Kidney (tissue), 14 donors: ENCODE data around the gene MYL11. TPM values are rescaled to one million over a fixed set of nuclear protein-coding genes. Genes with fewer than 3 reads are reported as not detected.
A peak's percentile ranks its signal among the peaks of the same experiment; 100 is the strongest.
"Not testable (repeated sequence)": the region's sequence is repeated elsewhere in the genome, so short reads cannot be mapped to it uniquely, and the experiment has no call there.

Experiments used
- DNase-seq, 5 donors: peaks; one replicate each; pipeline ENCODE4 v3.0.0-alpha.2; 2013 to 2020
- FAIRE-seq: peaks from 2 replicates; lab custom pipeline; 2012; peaks lifted over from hg19 to GRCh38; lab: Jason Lieb, UNC
- H3K27ac ChIP-seq, 2 donors: one replicate each; pipeline ENCODE4 v1.7.0; 2013; ENCODE audit warnings: low read depth in 2 of 2, low read length in 2 of 2, inconsistent platforms in 1 of 2
- H3K27me3 ChIP-seq: one replicate; pipeline ENCODE4 v1.7.1; 2013; ENCODE audit warnings: low read length, inconsistent platforms; ENCODE audit not compliant: control insufficient read depth, insufficient read depth
- H3K36me3 ChIP-seq, 3 donors: one replicate each; pipeline versions ENCODE4 v1.7.0 to v1.7.1; 2013; ENCODE audit warnings: low read length in 3 of 3, control low read depth in 1 of 3, inconsistent platforms in 1 of 3; ENCODE audit not compliant: insufficient read depth in 3 of 3, control insufficient read depth in 2 of 3
- H3K4me1 ChIP-seq, 3 donors: one replicate each; pipeline versions ENCODE4 v1.7.0 to v1.7.1; 2013; ENCODE audit warnings: low read length in 3 of 3, inconsistent platforms in 1 of 3, low read depth in 1 of 3; ENCODE audit not compliant: control insufficient read depth in 2 of 3, insufficient read depth in 2 of 3
- H3K4me3 ChIP-seq, 3 donors: one replicate each; pipeline versions ENCODE4 v1.7.0 to v1.8.1; 2013; ENCODE audit warnings: low read length in 3 of 3, control low read depth in 1 of 3, inconsistent platforms in 1 of 3
- H3K9ac ChIP-seq, 3 donors: one replicate each; pipeline versions ENCODE4 v1.7.0 to v1.7.1; 2013; ENCODE audit warnings: low read length in 3 of 3, control low read depth in 1 of 3, inconsistent platforms in 1 of 3
- H3K9me3 ChIP-seq, 3 donors: one replicate each; pipeline versions ENCODE4 v1.7.0 to v1.7.1; 2013; ENCODE audit warnings: low read length in 3 of 3, control low read depth in 1 of 3, inconsistent platforms in 1 of 3; ENCODE audit not compliant: control insufficient read depth in 2 of 3, insufficient read depth in 1 of 3
- intact Hi-C: fragments of 100-400 bp; cut with DNase I; formaldehyde crosslinking; loops from one replicate; pipeline ENCODE4 v1.11.1; 2022
- polyA plus RNA-seq: library from polyadenylated mRNA; stranded (reverse); fragments of 350-450 nt; fragmentation: Illumina TruSeq; extraction: RNeasy Lipid Tissue Mini Kit (QIAGEN cat#74804); gene quantifications from one replicate; pipeline ENCODE4 v1.2.3, GENCODE V29; 2014; ENCODE audit warnings: low read depth, low replicate concordance; ENCODE audit not compliant: insufficient read depth
- total RNA-seq: library from RNA; stranded (reverse); fragmentation: NEBNext Ultra II Directional; extraction: Animal tissue kit (Norgen Biotek cat#: 25700); gene quantifications from one replicate; pipeline ENCODE4 v1.2.1, GENCODE V29; 2021
- TF ChIP-seq, protein P1 (sequence below): IDR thresholded peaks from 3 replicates; pipeline ENCODE4 v1.5.1; 2012; ENCODE audit warnings: mild to moderate bottlenecking, moderate library complexity, borderline replicate concordance; ENCODE audit not compliant: insufficient read depth; ENCODE audit errors: extremely low read depth
- donor health status: control.
- donor health status: control.
- donor health status: control.
- donor health status: control.
- donor health status: control.
- donor health status: DM: yes; HTN: yes; CAD: no.
- donor health status: Normal renal cell carcinoma (clear cell type).

Gene MYL11
- total and polyA plus RNA-seq, 2 donors from 2014 or later = 2.3 TPM; not detected in 1

DNA sequence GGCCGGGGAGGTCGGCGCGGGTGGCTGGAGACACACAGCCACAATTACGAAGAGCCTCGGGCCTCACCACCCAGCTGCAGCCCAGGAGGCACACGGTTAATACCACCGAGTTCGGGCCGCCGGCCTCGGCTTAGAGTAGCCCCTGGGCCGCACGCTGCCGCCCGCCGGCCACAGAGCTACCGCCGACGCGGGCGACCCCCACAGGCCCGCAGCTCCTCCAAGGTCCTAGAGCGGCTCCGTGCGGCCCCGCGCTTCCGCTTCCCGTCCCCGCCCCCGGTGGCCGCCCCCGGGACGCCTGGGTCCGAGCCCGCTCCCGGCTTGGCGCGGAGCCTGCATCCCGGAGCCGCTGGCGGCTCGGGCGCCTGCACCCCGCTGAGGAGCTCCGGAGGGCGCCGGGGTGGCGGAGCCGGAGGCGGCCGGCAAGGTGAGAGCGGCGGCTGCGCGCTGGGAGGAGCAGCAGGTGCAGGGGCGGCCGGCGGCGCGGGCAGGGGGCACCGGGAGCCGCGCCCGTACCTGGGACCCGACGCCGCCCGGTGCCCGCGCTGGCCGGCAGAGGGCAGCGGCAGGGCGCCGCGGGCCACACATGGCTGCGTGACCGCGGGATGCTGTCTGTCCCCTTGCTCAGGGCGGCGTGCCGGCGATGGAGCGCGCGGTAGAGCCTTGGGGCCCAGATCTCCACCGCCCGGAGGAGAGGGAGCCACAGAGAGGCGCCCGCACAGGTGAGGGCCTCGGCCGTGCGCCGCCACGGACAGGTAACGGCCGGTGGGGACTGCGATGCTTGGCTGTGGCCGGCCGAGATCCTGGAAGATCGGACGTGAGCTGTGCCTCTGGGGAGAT lies 20.8 kb downstream of the MYL11 start, which contains the start of gene ZNF48:
TSS of gene ZNF48 (plus strand) at position 266 of the 837 bp plus-strand sequence. CDS start at position 641, 375 bp downstream.
- Histone ChIP-seq H3K4me3 (peak within 1 kb of the TSS; percentile 64 to 76 (median 68)), H3K9ac (peak within 1 kb of the TSS; percentile 65 to 73 (median 71)), H3K4me1 (peaks cover 0 to 9% (median 6%) of the 10 kb centered on the region in 3 donors), H3K27me3 (no peaks in the 10 kb centered on the region), H3K27ac (peak within 1 kb of the TSS; percentile 28 to 43), H3K36me3 (peaks cover 0 to 3% (median 0%) of the 10 kb centered on the region in 3 donors), H3K9me3 (no peaks in the 10 kb centered on the region)
- DNase-seq (peak; percentile 93 to 98 (median 96)), FAIRE-seq (no peak)
- TF ChIP-seq, protein P1, sequence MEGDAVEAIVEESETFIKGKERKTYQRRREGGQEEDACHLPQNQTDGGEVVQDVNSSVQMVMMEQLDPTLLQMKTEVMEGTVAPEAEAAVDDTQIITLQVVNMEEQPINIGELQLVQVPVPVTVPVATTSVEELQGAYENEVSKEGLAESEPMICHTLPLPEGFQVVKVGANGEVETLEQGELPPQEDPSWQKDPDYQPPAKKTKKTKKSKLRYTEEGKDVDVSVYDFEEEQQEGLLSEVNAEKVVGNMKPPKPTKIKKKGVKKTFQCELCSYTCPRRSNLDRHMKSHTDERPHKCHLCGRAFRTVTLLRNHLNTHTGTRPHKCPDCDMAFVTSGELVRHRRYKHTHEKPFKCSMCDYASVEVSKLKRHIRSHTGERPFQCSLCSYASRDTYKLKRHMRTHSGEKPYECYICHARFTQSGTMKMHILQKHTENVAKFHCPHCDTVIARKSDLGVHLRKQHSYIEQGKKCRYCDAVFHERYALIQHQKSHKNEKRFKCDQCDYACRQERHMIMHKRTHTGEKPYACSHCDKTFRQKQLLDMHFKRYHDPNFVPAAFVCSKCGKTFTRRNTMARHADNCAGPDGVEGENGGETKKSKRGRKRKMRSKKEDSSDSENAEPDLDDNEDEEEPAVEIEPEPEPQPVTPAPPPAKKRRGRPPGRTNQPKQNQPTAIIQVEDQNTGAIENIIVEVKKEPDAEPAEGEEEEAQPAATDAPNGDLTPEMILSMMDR = peak; percentile 37
- intact Hi-C loops = no loop called here

DNA sequence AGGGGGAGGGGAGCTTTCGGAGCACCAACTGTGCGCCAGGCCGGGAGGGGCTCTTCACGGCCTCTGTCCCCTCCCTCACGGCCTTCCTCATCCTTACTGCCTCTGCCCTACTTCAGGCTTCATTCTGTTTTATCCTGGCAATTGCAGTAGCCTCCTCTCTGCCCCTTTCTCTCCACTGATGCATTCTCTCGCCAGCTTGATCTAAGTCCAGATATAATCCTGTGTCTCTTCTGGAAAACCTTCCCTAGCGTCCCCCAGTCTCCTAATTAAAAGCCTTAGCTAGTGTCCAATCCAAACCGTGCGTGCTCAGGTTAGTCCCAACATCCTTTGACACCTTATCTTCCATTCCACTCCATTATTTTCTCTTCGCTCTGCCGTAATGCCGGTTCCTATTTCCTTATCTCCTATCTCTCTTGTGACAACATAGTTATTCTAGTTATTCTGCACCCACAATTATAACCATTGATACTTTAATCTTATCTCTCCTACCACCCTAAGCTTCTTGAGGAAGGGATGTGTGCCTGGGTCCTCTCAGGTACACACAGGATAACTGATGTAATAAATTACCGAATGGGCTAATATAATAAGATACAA lies 21.5 kb downstream of the MYL11 start:
- DNase-seq (peak in 1 of 5 donors; percentile 20), FAIRE-seq (no peak)
- H3K9me3 ChIP-seq = no peaks in the 10 kb centered on the region
- H3K27ac ChIP-seq = peak overlapping the region in 1 of 2 donors; percentile 43
- H3K9ac ChIP-seq = peak overlapping the region; percentile 40 to 71 (median 65)
- intact Hi-C loops = no loop called here
- H3K36me3 ChIP-seq = peaks cover 0 to 3% (median 0%) of the 10 kb centered on the region in 3 donors
- peak overlapping the region; percentile 64 to 76 (median 68) for H3K4me3 ChIP-seq
- no peaks in the 10 kb centered on the region for H3K27me3 ChIP-seq
- TF ChIP-seq, protein P1 = no peak
- H3K4me1 ChIP-seq = peaks cover 0 to 9% (median 6%) of the 10 kb centered on the region in 3 donors

DNA sequence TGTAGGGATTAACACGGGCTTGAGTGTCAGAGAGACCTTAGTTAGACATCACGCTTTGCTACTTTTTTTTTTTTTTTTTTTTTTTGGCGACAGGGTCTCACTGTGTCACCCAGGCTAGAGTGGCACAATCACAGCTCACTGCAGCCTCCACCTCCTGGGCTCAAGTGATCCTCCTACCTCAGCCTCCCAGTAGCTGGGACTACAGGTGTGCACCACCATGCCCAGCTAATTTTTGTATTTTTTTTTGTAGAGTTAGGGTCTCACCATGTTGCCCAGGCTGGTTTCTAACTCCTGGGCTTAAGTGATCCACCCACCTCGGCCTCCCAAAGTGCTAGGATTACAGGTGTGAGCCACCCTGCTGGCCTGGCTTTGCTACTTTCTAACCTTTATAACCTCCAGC lies 22.0 kb downstream of the MYL11 start:
- H3K9ac ChIP-seq, intact Hi-C loops, H3K36me3 ChIP-seq, FAIRE-seq, H3K4me1 ChIP-seq, H3K27me3 ChIP-seq, DNase-seq, H3K9me3 ChIP-seq, H3K27ac ChIP-seq: not testable (repeated sequence)
- H3K4me3 ChIP-seq = peak overlapping the region in 1 of 3 donors; percentile 76

DNA sequence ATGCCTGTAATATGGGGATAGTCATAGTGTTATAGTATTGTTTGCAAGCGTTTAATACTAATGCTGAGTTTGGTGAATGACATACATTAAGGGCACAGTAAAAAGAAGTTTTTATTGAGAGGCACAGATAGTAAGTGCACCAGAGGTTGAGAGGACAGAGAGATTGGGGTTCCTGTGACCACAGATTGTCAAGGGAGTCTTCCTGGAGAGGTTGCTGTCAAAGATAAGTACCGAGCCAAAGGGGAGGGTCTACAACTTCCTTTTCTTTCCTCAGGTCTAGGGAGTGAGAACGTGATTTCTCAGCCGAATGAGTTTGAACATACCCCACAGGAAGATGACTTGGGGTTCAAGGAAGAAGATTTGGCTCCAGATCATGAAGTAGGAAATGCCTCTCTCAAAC lies 22.5 kb downstream of the MYL11 start:
- intact Hi-C loops = no loop called here
- Histone ChIP-seq H3K9ac (no peak overlapping the region), H3K27ac (no peak overlapping the region), H3K4me1 (peaks cover 0 to 9% (median 6%) of the 10 kb centered on the region in 3 donors), H3K36me3 (peaks cover 0 to 3% (median 0%) of the 10 kb centered on the region in 3 donors), H3K27me3 (no peaks in the 10 kb centered on the region), H3K4me3 (no peak overlapping the region), H3K9me3 (no peaks in the 10 kb centered on the region)
- TF ChIP-seq, protein P1 = no peak
- FAIRE-seq (no peak), DNase-seq (no peak)
